Coronary artery (tissue), 2 donors: ENCODE measurements around the gene OR10A5.

Experiments used
- DNase-seq: peaks from one replicate; pipeline ENCODE4 v3.0.0-alpha.2; 2017; ENCODE audit warnings: low spot score
- H3K27ac ChIP-seq, 2 donors: fragments of 200-600 bp; sonication (generic); one replicate each; pipeline ENCODE4 v1.5.1; 2016 to 2019
- H3K4me3 ChIP-seq: fragments of 200-600 bp; sonication (generic); 2 replicates; pipeline ENCODE4 v1.5.1; 2016; ENCODE audit warnings: mild to moderate bottlenecking, moderate library complexity
- TF ChIP-seq, protein P1 (sequence below): fragments of 200-600 bp; sonication (generic); IDR thresholded peaks from one replicate; pipeline ENCODE4 v1.5.1; 2019; ENCODE audit warnings: antibody characterized with exemption

OR10A5 gene

GRCh38 chr11:6892400-6892799 is 46.9 kb downstream of the OR10A5 start, which contains the start of gene OR2D2:
Gene OR2D2 (minus strand): TSS chr11:6892500. CDS start chr11:6892500, 0 bp downstream.
- TF ChIP-seq, protein P1, sequence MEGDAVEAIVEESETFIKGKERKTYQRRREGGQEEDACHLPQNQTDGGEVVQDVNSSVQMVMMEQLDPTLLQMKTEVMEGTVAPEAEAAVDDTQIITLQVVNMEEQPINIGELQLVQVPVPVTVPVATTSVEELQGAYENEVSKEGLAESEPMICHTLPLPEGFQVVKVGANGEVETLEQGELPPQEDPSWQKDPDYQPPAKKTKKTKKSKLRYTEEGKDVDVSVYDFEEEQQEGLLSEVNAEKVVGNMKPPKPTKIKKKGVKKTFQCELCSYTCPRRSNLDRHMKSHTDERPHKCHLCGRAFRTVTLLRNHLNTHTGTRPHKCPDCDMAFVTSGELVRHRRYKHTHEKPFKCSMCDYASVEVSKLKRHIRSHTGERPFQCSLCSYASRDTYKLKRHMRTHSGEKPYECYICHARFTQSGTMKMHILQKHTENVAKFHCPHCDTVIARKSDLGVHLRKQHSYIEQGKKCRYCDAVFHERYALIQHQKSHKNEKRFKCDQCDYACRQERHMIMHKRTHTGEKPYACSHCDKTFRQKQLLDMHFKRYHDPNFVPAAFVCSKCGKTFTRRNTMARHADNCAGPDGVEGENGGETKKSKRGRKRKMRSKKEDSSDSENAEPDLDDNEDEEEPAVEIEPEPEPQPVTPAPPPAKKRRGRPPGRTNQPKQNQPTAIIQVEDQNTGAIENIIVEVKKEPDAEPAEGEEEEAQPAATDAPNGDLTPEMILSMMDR = no peak
- H3K27ac ChIP-seq = no peak within 1 kb of the TSS
- DNase-seq = no peak
- no peak within 1 kb of the TSS for H3K4me3 ChIP-seq

DNA sequence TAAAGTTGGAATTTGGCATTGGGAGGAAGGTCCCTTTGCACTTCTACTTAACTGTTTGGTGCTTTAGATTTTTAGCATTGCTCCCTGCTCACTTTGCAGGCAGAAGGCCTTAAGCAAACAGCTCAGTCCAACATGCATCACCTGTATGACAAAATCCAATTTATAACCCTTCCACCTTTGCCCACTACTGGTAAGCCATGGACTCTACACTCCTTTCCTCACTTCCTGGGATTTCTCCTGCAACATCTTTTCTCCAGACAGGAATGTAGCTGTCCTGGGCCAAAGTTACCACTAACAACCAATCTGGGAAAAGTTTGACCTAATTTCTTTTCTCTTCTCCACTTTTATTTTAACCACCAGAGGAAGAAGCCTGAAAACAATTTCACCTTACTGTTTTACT is 48.6 kb downstream of the OR10A5 start:
- DNase-seq = no peak
- TF ChIP-seq, protein P1 = no peak
- H3K4me3 ChIP-seq = no peak overlapping the region
- H3K27ac ChIP-seq = no peak overlapping the region

GRCh38 chr11:6895010-6895409 is 49.5 kb downstream of the OR10A5 start:
- TF ChIP-seq, protein P1 = no peak
- DNase-seq = no peak
- Histone ChIP-seq H3K4me3 (no peak overlapping the region), H3K27ac (no peak overlapping the region)
